Measurements from ENCODE around the gene ANKAR. TPM values are rescaled to one million over a fixed set of nuclear protein-coding genes. Genes with fewer than 3 reads are reported as not detected.
"Not testable (repeated sequence)": the region's sequence is repeated elsewhere in the genome, so short reads cannot be mapped to it uniquely, and the experiment has no call there.

The ANKAR gene
- total RNA-seq, 5 donors from 2014 or later (not counting 1 experiment from before 2014, with no cell fraction given) = 12.5 to 14.9 (median 12.9) TPM

DNA sequence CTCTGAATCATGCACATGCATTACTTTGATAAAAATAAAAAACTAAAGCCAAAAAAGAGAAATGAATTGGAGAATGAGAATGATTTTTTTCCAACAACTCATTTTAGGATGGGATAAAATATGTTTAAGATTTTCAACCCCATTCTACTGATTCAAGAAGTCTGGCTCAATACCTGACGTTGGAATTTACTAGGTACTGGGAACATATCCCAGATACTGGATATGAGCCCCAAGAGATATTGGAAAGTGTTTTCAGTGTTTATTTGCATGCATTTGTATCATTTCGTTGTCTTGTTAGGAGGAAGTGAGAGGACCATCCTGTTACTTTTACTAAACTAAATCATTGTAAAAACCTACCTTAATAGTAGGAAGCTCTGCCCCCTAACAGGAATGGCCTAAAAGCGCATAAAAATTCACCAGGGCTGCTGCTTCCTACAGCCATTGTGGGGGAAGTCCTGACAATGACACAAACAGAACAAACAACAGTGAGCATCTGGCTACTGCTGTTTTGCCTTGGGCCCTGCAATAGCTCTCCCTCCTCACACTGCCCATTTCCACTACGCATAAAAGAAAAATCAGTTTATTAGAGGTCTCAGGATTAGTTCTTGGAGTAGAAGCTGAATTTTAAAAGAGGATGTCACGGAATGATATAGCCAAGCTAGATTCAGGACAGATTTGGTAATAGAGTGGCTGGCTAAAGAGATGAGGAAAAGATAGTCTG lies 35.2 kb downstream of the ANKAR start:
- Mint-ChIP-seq H3K4me1 (no peaks in the 10 kb centered on the region), H3K27me3 (no peaks in the 10 kb centered on the region), H3K4me3 (no peak overlapping the region), H3K9me3 (no peaks in the 10 kb centered on the region), H3K27ac (no peak overlapping the region), H3K36me3 (peaks cover 16% of the 10 kb centered on the region)
- ChIA-PET POLR2A (no interaction called here), CTCF (interaction anchor here (0.6 to 1.5 kb wide), 4 partner anchors 10 to 428 kb away, joined by 3 read pairs; no protein-coding TSS in a partner anchor)
- Histone ChIP-seq H3K27me3 (replicated peaks in 1 of 2; ENCODE audit: control insufficient read depth in 2 of 2, extremely low read depth in 1 of 2, insufficient read depth in 2 of 2, low read length in 1 of 2) (no peaks in the 10 kb centered on the region), H3K4me3 (ENCODE audit: control insufficient read depth in 1 of 2, extremely low read depth in 1 of 2, low read length in 1 of 2) (no peak overlapping the region), H3K9me3 (no peaks in the 10 kb centered on the region), H3K36me3 (ENCODE audit: control insufficient read depth in 2 of 2, extremely low read depth in 1 of 2, insufficient read depth in 1 of 2, low read length in 1 of 2) (peaks cover 0 to 4% of the 10 kb centered on the region in 2 donors), H3K4me1 (ENCODE audit: control insufficient read depth in 1 of 2, extremely low read depth in 1 of 2, insufficient read depth in 2 of 2, low read length in 2 of 2) (no peaks in the 10 kb centered on the region), H3K27ac (ENCODE audit: low read length) (no peak overlapping the region)
- no peak for ATAC-seq (replicated peaks in 1 of 4)
- DNase-seq = no peak
- 100% methylated on average over 2 of the region's 5 CpGs for WGBS (ENCODE audit: insufficient coverage)

DNA sequence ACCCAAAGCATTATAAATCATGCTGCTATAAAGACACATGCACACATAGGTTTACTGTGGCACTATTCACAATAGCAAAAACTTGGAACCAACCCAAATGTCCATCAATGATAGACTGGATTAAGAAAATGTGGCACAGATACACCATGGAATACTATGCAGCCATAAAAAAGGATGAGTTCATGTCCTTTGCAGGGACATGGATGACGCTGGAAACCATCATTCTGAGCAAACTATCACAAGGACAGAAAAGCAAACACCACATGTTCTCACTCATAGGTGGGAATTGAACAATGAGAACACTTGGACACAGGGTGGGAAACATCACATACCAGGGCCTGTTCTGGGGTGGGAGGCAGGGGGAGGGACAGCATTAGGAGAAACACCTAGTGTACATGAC lies 43.1 kb downstream of the ANKAR start:
- H3K36me3 ChIP-seq (ENCODE audit: control insufficient read depth in 2 of 2, extremely low read depth in 1 of 2, insufficient read depth in 1 of 2, low read length in 1 of 2); H3K4me3 ChIP-seq (ENCODE audit: control insufficient read depth in 1 of 2, extremely low read depth in 1 of 2, low read length in 1 of 2); H3K36me3 Mint-ChIP-seq; H3K27ac ChIP-seq (ENCODE audit: low read length); CTCF ChIA-PET; H3K27ac Mint-ChIP-seq; H3K9me3 Mint-ChIP-seq; H3K9me3 ChIP-seq; H3K4me3 Mint-ChIP-seq; POLR2A ChIA-PET; ATAC-seq (replicated peaks in 1 of 4); H3K4me1 Mint-ChIP-seq; DNase-seq; H3K27me3 Mint-ChIP-seq; H3K4me1 ChIP-seq (ENCODE audit: control insufficient read depth in 1 of 2, extremely low read depth in 1 of 2, insufficient read depth in 2 of 2, low read length in 2 of 2); H3K27me3 ChIP-seq (replicated peaks in 1 of 2; ENCODE audit: control insufficient read depth in 2 of 2, extremely low read depth in 1 of 2, insufficient read depth in 2 of 2, low read length in 1 of 2): not testable (repeated sequence)
- WGBS (ENCODE audit: insufficient coverage) = no CpG with 5 or more reads among the region's 1 CpG

DNA sequence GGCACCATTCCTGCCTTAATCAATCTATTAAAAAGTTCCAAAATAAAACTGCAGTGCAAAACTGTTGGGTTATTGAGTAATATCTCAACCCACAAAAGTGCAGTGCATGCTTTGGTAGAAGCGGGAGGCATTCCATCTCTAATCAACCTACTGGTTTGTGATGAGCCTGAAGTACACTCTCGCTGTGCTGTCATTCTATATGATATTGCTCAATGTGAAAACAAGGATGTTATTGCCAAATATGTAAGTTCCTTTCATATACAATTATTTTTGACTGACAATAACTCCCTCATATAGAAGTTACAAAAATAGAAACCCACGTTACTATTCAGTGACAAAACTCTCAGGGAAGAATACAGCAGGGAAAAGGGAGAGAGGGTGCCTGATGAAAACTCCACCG lies 45.1 kb downstream of the ANKAR start:
- H3K4me3 ChIP-seq (ENCODE audit: control insufficient read depth in 1 of 2, extremely low read depth in 1 of 2, low read length in 1 of 2) = no peak overlapping the region
- no peaks in the 10 kb centered on the region for H3K27me3 ChIP-seq (replicated peaks in 1 of 2; ENCODE audit: control insufficient read depth in 2 of 2, extremely low read depth in 1 of 2, insufficient read depth in 2 of 2, low read length in 1 of 2)
- no peak for ATAC-seq (replicated peaks in 1 of 4)
- Mint-ChIP-seq H3K27me3 (no peaks in the 10 kb centered on the region), H3K9me3 (peaks cover 0 to 9% (median 4%) of the 10 kb centered on the region in 3 donors), H3K27ac (no peak overlapping the region), H3K4me1 (no peaks in the 10 kb centered on the region), H3K36me3 (peaks cover 12% of the 10 kb centered on the region), H3K4me3 (no peak overlapping the region)
- H3K4me1 ChIP-seq (ENCODE audit: control insufficient read depth in 1 of 2, extremely low read depth in 1 of 2, insufficient read depth in 2 of 2, low read length in 2 of 2) = no peaks in the 10 kb centered on the region
- WGBS (ENCODE audit: insufficient coverage) = no CpG with 5 or more reads among the region's 4 CpGs
- CTCF ChIA-PET = no interaction called here
- no peak for DNase-seq
- no peak overlapping the region for H3K27ac ChIP-seq (ENCODE audit: low read length)
- H3K9me3 ChIP-seq = no peaks in the 10 kb centered on the region
- no peaks in the 10 kb centered on the region for H3K36me3 ChIP-seq (ENCODE audit: control insufficient read depth in 2 of 2, extremely low read depth in 1 of 2, insufficient read depth in 1 of 2, low read length in 1 of 2)
- POLR2A ChIA-PET = no interaction called here

DNA sequence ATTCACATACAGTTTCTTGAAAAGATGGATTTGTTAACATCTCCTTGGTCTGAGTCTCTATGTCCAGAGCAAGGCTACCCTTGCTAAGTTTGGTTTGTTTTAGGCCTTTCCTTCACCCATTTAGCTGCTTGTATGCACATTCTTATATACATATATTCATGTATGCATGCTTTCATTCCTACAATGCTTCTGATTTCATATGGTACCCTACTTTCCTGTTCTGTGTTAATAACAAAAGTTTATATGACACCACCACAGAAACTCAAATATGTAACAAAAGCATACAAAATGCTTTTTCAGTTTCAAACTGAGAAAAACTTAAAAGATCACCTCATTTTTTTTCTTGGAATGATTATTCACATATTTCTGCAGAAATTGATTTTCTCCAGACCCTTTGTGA lies 48.7 kb downstream of the ANKAR start:
- CTCF ChIA-PET = interaction anchor here in 1 of 2 donors (1.7 kb wide), 1 partner anchor 10 kb away, joined by 6 read pairs; no protein-coding TSS in a partner anchor
- no peak overlapping the region for H3K4me3 Mint-ChIP-seq
- H3K27me3 ChIP-seq (replicated peaks in 1 of 2; ENCODE audit: control insufficient read depth in 2 of 2, extremely low read depth in 1 of 2, insufficient read depth in 2 of 2, low read length in 1 of 2) = no peaks in the 10 kb centered on the region
- DNase-seq (no peak), ATAC-seq (replicated peaks in 1 of 4) (no peak)
- no peaks in the 10 kb centered on the region for H3K4me1 Mint-ChIP-seq
- peaks cover 9% of the 10 kb centered on the region for H3K36me3 Mint-ChIP-seq
- no peaks in the 10 kb centered on the region for H3K9me3 ChIP-seq
- H3K27ac ChIP-seq (ENCODE audit: low read length) = no peak overlapping the region
- no peak overlapping the region for H3K4me3 ChIP-seq (ENCODE audit: control insufficient read depth in 1 of 2, extremely low read depth in 1 of 2, low read length in 1 of 2)
- H3K27ac Mint-ChIP-seq = no peak overlapping the region
- H3K27me3 Mint-ChIP-seq = no peaks in the 10 kb centered on the region
- H3K9me3 Mint-ChIP-seq = no peaks in the 10 kb centered on the region
- no peaks in the 10 kb centered on the region for H3K36me3 ChIP-seq (ENCODE audit: control insufficient read depth in 2 of 2, extremely low read depth in 1 of 2, insufficient read depth in 1 of 2, low read length in 1 of 2)
- H3K4me1 ChIP-seq (ENCODE audit: control insufficient read depth in 1 of 2, extremely low read depth in 1 of 2, insufficient read depth in 2 of 2, low read length in 2 of 2) = no peaks in the 10 kb centered on the region
- POLR2A ChIA-PET = no interaction called here

Other genes starting within 250 kb of the ANKAR start
- 10 to 100 TPM; 44.4 to 61.7 (median 49.7) TPM for gene WDR75, start 233.2 kb upstream of the ANKAR start, total RNA-seq
- 10 to 100 TPM; 20.7 to 43.7 (median 24.6) TPM for gene SLC40A1, start 93.9 kb upstream of the ANKAR start, total RNA-seq
- gene ASNSD1, start 13.2 kb upstream of the ANKAR start, total RNA-seq = 10 to 100 TPM; 31.7 to 43.8 (median 35.9) TPM
- gene OSGEPL1, start 88.1 kb downstream of the ANKAR start, total RNA-seq = 10 to 100 TPM in 4 of 5 donors, 1 to 10 TPM in 1; 5.5 to 15.3 (median 13.9) TPM
- gene ORMDL1, start 109.7 kb downstream of the ANKAR start, total RNA-seq = 100 to 1,000 TPM; 121 to 161 (median 146) TPM
- 10 to 100 TPM; 23.1 to 30.9 (median 24.8) TPM for gene PMS1, start 109.8 kb downstream of the ANKAR start, total RNA-seq

Measured in T-cell (primary cell).